Measurements from ENCODE around the gene TMEM125. TPM values are rescaled to one million over a fixed set of nuclear protein-coding genes. Genes with fewer than 3 reads are reported as not detected.

Gene TMEM125
- total RNA-seq, 1 donor from 2014 or later = 19.8 TPM

DNA sequence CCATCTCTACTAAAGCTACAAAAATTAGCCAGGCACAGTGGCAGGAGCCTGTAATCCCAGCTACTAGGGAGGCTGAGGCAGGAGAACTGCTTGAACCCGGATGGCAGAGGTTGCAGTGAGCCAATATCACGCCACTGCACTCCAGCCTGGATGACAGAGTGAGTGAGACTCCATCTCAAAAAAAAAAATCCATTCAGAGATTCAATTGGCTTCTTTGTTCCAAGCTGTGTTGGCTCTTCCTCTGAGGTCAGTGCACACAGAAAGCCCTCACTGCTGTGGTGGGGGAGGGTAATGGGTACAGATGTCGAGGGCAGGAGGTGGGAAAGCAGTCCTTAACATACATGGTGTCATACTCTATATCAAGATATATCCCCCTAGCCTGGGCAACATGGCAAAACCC, 45.7 kb downstream of the TMEM125 start:
- Mint-ChIP-seq H3K4me3 (no peak overlapping the region), H3K27ac (no peak overlapping the region), H3K27me3 (no peaks in the 10 kb centered on the region), H3K36me3 (no peaks in the 10 kb centered on the region), H3K4me1 (ENCODE audit: unreplicated experiment) (no peaks in the 10 kb centered on the region), H3K9me3 (no peaks in the 10 kb centered on the region)
- DNase-seq (ENCODE audit: extremely low spot score, unreplicated experiment) = no peak
- TF ChIP-seq, protein P1, sequence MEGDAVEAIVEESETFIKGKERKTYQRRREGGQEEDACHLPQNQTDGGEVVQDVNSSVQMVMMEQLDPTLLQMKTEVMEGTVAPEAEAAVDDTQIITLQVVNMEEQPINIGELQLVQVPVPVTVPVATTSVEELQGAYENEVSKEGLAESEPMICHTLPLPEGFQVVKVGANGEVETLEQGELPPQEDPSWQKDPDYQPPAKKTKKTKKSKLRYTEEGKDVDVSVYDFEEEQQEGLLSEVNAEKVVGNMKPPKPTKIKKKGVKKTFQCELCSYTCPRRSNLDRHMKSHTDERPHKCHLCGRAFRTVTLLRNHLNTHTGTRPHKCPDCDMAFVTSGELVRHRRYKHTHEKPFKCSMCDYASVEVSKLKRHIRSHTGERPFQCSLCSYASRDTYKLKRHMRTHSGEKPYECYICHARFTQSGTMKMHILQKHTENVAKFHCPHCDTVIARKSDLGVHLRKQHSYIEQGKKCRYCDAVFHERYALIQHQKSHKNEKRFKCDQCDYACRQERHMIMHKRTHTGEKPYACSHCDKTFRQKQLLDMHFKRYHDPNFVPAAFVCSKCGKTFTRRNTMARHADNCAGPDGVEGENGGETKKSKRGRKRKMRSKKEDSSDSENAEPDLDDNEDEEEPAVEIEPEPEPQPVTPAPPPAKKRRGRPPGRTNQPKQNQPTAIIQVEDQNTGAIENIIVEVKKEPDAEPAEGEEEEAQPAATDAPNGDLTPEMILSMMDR (conservative IDR thresholded peaks at IDR 0.05) = no peak

- no peak overlapping the region for H3K4me3 Mint-ChIP-seq
- H3K9me3 Mint-ChIP-seq = no peaks in the 10 kb centered on the region
- no peaks in the 10 kb centered on the region for H3K36me3 Mint-ChIP-seq
- H3K27me3 Mint-ChIP-seq = no peaks in the 10 kb centered on the region
- no peak for DNase-seq (ENCODE audit: extremely low spot score, unreplicated experiment)
- H3K4me1 Mint-ChIP-seq (ENCODE audit: unreplicated experiment) = no peaks in the 10 kb centered on the region
- no peak overlapping the region for H3K27ac Mint-ChIP-seq
- TF ChIP-seq, protein P1 (conservative IDR thresholded peaks at IDR 0.05) = no peak
Measured at GRCh38 chr1:43315963-43316737, 46.4 kb downstream of the TMEM125 start.

DNA sequence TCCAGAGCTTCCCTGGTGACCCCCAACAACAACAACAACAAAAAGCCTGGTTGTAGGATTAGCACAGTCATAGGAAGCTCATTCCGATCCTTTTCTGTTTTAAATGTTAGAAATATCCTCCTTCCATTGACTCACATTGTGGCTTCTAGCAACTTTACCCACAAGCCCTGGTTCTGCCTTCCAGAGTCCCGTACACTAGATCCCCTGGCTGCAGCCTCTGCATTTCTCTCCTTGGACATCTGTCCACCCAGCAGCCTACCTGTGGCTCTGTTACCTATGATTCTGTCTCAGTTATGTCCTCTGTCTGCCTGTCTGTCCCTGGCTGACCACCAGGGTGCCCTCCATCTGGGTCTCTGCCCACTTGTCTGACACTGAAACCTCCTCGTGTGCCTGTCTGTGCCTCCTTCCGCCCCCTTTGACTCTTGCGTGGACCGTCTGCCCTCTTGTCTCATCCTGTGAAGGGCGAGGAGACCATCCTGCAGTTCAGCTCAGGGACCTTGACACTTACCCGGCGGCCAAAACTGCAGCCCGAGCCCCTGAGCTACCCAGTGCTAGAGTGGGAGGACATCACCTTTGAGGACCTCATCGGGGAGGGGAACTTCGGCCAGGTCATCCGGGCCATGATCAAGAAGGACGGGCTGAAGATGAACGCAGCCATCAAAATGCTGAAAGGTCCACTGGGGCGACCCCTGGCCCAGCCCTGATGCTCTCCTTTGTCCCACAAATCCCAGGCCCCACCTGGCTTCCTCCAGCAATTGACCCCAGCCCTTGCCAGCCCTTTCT, 47.1 kb downstream of the TMEM125 start:
- TF ChIP-seq, protein P1 (conservative IDR thresholded peaks at IDR 0.05) = peak; percentile 49
- H3K36me3 Mint-ChIP-seq = no peaks in the 10 kb centered on the region

GRCh38 chr1:43317817-43318471, 48.2 kb downstream of the TMEM125 start:
- H3K27me3 Mint-ChIP-seq = no peaks in the 10 kb centered on the region
- TF ChIP-seq, protein P1 (conservative IDR thresholded peaks at IDR 0.05) = no peak
- H3K4me3 Mint-ChIP-seq = no peak overlapping the region
- no peak for DNase-seq (ENCODE audit: extremely low spot score, unreplicated experiment)
- no peak overlapping the region for H3K27ac Mint-ChIP-seq
- H3K36me3 Mint-ChIP-seq = no peaks in the 10 kb centered on the region
- H3K9me3 Mint-ChIP-seq = no peaks in the 10 kb centered on the region
- no peaks in the 10 kb centered on the region for H3K4me1 Mint-ChIP-seq (ENCODE audit: unreplicated experiment)

More for the DNA sequence above, 47.1 kb downstream of the TMEM125 start:
- DNase-seq (ENCODE audit: extremely low spot score, unreplicated experiment) = no peak
- H3K27me3 Mint-ChIP-seq = no peaks in the 10 kb centered on the region
- no peaks in the 10 kb centered on the region for H3K4me1 Mint-ChIP-seq (ENCODE audit: unreplicated experiment)
- no peak overlapping the region for H3K27ac Mint-ChIP-seq
- no peak overlapping the region for H3K4me3 Mint-ChIP-seq
- H3K9me3 Mint-ChIP-seq = no peaks in the 10 kb centered on the region

GRCh38 chr1:43318831-43319230, 49.0 kb downstream of the TMEM125 start:
- H3K36me3 Mint-ChIP-seq = no peaks in the 10 kb centered on the region
- no peaks in the 10 kb centered on the region for H3K27me3 Mint-ChIP-seq
- no peak for DNase-seq (ENCODE audit: extremely low spot score, unreplicated experiment)
- H3K27ac Mint-ChIP-seq = no peak overlapping the region
- H3K4me3 Mint-ChIP-seq = no peak overlapping the region
- TF ChIP-seq, protein P1 (conservative IDR thresholded peaks at IDR 0.05) = no peak
- H3K9me3 Mint-ChIP-seq = no peaks in the 10 kb centered on the region
- H3K4me1 Mint-ChIP-seq (ENCODE audit: unreplicated experiment) = no peaks in the 10 kb centered on the region
